IPS DF 4.7 (cell line): ENCODE results near the gene PIEZO2.

Experiments used
- DNase-seq: peaks from one replicate; pipeline ENCODE4 v3.0.0-alpha.2; 2013; ENCODE audit warnings: low spot score; ENCODE audit errors: extremely low read depth

The PIEZO2 gene

DNA sequence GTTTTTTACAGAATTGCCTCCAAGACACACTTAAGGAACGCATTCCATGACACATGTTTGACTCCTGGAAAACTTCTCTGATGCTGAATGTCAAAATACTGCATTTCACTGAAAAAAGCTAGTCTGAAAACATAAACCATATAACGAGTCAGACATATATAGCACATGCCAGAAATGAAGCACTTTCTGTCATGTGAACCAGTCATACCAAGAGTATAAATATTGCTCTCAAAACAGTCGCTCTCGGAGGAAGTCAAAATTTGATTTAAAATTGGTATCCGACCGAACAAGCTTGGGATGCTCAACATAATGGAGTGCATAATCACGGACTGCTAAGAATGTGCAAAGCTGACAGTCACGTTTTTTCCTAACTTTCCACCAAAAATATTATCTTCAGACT, 115.9 kb downstream of the PIEZO2 start:
- no peak for DNase-seq

DNA sequence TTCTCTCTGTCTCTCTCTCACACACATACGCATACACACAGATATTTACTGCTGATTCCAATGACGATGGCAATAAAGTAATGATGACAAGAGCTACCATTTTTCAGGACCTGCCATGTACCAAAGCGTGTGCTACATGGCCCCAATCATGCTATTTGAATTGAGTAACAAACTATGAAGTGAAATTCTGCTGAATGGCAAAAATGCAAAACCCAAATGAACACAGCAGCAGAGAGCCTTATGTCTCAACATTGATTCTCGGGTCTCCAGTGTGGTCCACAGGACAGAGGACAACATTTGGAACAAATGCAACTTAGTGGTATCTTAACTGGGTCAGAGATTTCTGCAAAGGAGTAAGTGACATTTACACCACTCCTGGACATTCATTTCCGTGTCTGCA, 117.4 kb downstream of the PIEZO2 start:
- no peak for DNase-seq

DNA sequence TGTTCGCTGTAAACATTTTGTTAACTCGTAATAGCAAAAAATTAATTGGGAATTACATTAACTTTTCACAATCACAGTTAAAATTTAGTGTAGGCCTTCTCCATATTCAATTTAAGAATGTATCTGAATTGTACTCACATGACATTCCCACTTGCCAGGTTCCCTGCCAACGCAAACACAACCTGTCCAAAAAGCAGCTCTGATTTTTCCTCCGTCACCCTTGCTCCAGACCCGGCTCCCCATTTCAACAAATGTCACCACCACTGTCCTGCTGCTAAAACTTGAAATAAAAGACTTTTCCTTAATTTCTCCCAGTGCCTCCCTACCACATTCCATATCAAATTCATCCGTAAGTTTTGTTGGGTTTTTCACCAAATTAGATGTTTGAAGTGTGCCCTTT, 120.3 kb downstream of the PIEZO2 start:
- DNase-seq, result no peak

DNA sequence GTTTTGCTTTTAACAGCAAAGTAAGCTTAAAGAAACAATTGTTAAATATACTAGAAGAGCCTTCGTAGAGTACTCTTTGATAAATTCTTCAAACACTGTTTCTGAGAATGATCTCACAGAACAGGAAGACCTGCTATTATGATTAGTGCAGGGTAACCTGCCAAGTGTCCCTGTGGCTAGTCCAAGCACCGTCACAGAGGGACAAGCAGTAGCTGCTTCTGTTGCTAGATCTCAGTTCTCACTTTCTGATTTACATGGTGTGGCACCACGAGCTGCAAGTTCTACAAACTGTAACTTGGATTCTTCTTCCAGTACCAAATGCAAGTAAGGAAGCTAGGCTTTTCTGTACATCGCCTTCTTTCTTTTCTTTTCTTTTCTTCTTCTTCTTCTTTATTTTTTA, 121.5 kb downstream of the PIEZO2 start:
- no peak for DNase-seq

DNA sequence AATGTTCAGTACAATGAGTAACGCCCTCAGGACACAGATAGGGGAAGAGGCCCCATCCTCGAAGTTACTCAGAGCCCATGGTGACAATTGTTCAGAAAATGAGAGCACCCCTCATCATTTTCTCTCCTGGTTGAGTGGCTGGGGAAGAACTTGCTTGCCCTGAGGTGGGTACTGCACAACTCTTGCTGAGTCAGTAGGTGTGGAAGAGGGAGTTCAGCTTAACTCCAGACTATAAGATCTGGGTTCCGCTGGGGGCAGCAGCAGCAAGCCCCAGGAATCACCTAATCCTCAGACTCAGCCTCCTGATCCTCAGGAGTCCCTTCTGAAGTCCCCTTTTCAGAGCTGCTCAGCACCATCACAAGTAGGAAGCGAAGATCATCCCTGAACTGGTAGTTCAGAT, 123.7 kb downstream of the PIEZO2 start:
- no peak for DNase-seq

DNA sequence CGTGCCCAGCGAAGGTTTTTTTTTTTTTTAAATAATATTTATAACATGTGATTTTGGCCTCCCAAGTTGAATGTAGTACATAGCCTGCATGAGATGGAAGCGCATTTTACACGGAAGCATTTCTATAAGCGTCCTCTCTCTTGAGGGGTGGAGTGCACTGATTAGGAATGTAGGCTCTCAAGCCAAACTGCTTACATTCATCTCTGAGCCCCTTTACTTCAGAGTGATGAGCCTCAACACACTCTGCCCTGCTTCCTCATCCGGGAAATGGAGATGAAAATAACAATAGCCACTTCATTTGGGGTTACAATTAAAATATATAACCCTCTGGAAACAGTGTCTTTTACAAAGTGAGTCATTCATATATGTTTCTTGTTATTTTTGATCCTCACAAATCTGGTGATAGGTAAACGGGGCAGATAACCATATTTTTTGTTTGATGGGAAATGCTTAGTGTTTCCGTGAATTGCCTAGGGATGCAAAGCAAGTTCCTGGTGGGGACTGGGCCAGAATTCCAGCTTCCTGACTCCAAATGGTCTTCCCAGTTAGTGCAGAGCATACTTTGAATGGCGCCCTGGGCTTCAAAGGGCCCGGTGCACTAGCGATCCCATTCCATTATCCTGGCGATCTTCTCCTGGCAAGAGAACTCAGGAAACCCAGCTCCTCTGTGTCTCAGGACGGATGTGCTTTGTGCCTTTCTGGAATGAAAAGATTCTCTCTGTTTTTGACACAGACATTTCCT, 124.3 kb downstream of the PIEZO2 start:
- no peak for DNase-seq

DNA sequence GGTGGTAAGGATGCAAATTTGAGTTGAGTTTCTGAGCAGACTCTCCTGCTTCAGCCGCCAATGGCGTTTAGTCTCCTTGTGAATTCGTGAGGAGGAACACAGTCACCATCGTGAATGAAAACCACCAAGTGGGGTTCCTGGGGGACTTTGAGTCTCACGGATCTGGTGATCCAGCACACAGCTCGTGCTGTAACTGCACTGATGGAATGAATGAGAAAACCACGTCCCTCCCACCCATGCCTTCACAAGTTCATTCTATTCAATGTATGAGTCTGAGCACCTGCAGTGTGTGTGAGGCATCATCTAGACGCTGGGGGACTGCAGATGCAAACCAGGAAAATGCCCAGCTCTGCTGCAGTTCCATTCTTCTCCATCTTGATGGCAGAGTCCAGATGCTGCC, 127.9 kb downstream of the PIEZO2 start:
- DNase-seq, result no peak

DNA sequence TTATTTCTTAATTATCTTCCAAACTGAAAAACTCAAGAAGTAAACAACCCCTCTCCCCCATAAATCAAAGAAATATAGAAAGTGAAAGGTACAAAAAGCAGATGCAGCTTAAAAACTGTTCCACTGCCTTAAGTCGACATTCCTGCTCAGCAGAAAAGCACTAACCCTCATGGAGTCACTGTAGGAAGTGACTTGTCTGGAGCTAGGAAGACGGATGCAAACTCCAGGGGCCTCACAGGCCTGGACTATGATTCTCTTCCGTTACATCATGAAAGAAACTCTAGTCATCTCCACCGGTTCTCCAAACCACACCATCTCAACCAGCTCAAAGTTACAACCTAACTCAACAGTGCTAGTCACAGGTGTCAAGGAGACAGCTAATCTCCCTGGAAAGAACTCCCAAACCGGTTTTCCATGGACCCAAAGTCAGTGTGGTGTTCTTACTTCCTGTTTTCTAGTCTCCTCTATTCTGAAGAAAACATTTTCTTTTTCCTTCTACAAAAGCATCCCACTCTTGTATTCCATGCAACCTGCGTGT, 128.4 kb downstream of the PIEZO2 start:
- DNase-seq, result no peak

DNA sequence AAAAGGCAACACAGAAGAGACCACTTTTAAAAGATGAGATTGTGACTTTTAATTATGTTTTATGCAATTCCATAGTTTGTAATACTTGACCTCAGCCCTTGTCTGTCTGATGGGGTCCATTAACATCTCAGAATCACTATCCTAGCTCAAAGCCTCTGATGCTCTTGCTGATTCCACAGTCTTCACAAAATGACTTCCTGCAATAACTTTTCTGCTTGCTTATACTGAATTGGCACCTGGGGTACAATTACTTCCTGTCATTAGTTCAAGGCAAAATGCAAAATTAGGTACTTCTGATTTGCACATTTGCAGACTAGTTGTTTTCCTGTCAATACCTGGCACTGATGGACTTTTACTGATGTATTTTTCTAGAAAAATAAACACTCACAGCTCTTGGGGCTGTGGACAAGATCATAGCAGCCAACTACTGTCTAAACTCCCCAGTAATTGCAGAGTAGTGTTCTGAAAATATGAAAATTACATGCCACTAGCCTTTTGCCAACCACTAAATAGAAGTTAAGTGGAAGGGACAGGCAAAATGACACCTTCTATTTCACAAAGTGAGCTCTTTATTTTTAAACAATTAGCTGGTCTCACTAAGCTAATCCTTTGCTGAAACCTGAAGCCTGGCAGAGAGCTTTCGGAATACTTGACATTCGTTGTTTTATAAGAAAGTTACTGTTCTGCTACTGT, 129.1 kb downstream of the PIEZO2 start:
- DNase-seq, result no peak

DNA sequence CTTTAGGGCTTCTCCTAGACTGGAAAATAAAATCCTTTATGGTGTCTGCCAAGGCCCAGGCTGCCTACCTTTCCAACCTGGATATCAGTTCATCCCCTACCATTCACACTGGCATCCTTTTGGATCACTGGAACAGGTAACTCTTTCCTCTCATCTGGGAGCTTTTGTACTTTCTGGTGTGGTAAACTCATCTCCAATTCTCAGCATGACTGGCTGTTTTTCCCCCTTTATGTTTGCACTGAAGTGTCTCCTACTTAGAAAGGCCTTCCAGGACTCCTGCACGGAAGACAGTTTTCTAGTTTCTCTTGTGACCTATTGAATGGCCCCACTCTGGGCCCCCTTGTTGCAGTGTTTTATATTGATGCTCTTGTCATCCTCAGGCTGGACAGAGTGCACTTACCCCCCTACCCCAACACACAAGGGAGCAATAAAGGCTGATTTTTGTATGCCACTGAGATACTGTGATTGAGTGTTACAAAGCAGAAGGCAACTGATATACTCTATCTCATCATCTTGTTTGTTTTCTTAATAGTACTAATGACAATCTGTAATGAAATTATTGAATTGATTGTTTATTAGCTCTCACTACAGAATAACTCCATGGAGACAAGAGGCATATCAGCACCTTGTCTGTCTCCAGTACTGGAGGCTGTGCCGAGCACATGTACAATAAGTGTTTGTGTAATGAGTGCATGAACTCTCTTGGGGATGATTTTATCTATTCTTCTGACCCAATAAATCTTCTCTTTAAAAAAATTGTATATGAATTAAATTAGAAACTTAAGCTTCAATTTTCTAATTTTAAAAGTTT, 129.9 kb downstream of the PIEZO2 start:
- DNase-seq, result no peak

DNA sequence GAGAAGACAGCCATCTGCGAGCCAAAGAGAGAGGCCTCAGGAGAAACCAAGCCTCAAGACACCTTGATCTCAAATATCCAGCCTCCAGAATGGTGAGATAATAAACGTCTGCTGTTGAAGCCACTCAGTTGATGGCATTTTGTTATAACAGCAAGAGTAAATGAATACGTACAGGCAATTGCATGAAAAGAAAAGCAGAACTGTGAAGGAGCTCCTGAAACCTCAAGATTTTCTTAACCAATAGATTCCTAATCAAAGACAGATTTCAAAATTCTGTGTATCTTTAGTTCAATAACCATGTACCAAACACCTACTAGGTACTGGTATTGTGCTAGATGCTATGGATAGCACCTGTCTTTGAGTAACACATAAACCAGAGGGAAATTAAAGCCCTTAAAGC, 139.5 kb downstream of the PIEZO2 start:
- DNase-seq, result no peak

DNA sequence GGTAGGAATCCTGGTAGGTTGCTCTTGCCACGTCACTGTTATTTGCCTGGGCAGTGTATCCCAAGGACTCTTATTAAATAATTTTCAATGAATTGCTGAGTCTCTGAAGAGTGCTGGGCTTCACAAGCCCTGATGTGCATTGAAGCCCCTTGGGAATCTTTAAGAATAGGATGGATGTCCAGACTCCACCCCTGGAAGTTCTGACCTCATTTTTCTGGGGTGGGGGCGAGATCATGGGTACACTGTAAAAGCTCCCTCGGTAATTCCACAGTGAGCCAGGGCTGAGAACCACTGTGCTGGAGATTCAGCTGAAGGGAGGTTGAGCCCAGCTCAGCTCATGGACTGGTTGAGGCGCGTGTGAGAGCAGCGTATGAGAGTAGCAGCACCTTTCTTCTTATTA, 140.2 kb downstream of the PIEZO2 start:
- no peak for DNase-seq

DNA sequence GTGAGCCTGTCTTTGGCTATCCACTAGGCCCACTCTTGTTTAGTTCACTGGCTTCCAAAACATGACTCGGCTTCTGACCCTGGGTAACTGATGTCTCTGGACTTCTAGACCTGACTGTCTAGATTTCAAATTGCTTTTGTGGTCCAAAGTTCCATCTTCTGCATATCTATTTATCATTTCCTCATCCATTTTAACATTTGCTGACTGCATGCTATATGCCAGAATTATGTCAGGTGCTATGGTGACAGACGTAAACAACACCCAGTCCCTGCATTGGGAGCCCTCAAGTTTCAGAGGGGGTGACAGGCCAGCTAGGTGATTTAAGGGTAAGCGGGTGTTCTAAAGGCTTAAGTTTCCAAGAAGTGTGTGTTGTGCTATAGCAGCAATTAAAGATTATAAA, 140.9 kb downstream of the PIEZO2 start:
- DNase-seq, result no peak

DNA sequence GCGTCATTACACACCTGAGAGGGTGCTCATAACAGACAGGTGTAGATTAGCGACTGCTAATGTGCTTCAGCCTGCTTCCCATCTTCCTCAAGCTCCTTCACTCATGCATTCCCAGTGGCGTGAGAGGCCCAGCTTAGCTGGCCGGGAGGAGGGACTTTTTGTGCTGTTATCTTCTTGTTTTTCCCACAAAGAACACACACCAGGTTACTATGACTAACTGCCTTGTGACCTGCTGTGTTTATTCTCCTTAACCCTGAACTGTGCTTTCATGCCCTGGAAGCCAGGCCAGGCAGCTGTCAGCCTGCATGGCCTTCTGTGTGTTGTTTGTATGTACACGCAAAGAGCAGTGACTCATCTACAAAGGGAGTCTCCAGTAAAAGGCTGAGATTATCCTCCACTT, 143.8 kb downstream of the PIEZO2 start:
- DNase-seq, result no peak

DNA sequence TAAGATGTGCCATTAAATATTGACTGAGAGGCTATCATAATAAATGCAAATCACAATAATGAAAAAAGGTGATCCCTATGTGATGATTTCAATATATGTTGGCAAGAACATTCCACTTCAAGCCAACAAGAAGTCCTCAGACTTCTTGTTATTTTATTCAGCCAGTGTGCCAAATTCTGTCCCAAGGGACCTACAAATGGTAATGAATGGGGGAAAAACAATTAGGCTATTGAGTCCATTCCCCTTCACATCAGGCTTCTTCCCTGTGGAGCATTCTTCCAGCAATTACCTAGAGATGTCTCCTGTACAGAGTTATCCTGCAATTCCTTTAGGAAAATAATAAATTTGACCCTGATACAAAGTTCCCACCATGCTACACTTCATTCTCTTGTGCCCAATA, 144.4 kb downstream of the PIEZO2 start:
- no peak for DNase-seq

DNA sequence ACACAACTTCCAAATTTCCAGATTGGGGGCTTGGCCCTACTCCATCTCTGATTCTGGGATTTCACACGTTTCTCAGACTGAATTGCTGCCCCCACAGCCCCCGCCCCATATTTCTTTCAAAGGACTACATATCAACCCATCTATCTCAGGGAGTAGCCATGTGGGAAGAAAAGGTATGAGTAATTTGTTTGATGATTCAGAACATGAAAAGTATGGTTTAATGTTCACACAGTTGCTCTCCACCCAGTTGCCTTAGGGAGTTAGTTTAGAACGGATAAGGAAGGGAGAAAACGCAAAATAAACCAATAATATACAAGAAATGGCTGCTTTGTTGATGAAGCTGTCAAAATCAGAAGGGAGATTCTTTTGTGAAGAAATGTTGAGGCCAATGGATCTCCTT, 145.1 kb downstream of the PIEZO2 start:
- no peak for DNase-seq

DNA sequence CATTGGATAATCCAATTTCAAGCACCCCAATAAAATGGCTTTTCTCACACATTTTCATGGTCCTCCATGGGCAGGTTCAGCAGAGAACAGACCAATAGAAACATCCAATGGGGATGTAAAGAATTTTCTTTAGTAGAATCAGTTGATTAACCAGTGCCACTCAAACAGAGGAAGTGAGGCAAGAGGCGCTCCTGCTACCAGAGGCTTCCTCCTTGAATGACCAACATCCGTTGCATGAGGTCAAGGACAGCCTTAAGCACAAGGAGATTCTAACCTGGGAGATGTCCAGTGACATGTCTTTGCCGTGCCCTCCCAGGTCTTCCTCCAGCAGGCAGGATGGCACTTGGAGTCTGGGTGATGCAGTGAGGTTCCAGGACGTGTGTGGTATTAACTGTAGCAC, 146.6 kb downstream of the PIEZO2 start:
- DNase-seq, result no peak

DNA sequence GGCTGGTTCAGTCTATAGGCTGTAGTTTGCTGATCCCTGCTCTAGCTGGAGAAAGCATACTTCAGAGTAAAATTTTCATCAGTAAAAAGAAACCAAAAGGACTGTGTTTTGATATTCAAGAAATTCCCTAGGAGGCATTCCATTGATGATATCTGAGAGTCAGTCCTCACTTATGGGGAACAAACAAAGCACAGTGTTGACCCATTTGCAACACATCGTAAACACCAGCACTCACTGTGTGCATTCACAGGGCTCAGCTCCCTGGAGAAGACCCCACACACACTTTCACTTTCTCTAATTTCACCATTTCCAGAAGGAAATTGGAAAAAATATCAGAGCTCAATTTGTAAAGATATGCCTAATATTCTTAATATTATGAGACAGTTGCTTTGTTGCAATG, 147.1 kb downstream of the PIEZO2 start:
- DNase-seq, result no peak

DNA sequence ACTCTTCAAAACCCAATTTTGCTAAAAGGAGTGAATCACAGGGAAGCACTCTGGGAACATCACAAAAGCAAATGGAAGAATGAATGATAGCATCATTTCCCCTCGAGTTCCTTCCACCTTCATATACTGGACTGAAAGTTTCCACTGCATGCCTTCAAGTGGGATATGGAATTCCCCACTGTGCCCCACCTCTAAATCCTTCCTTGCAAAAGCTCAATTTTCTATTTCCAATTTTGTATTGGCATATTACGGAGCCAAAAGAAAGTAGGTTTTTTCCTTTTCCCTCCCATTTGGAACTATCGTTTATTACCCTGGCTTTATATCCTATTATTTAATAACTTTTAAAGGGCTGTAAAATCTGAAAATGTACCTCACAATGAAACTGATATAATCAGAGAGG, 149.3 kb downstream of the PIEZO2 start:
- no peak for DNase-seq

DNA sequence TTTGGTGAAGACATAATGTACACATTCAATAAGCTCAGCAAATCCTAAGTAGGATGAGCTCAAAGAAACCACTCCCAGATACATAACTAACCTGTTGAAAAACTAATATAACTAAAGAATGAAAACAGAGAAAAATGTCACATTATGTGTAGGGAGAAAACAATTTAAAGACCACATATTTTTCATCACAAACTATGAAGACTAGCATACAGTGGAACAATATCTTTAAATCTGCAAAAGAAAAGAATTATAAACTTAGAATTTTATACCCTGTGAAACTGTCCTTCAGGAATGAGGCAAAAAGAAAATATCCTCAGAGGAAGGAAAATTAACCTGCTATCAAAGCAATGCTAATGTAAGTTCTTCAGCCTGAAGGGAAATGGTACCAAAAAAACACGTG, 151.5 kb downstream of the PIEZO2 start:
- no peak for DNase-seq

DNA sequence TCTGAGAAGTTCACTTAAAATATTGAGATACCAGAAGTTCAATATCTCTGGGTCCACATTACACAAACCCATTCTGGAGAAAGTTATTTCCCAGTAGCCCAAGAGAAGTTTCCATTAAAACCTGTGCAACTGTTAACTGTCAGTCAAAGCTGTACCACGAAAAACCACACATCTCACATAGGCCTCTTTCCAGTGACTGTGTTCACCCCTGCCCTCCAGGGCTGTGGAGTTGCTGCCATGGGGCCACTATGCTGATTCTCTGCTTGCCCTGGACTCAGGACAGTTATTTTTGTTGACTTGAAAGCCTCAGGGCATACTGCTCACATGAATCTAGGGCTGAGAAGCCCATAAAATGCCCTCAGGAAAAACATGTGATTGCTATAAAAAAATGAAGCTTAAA, 153.8 kb downstream of the PIEZO2 start:
- DNase-seq, result no peak

DNA sequence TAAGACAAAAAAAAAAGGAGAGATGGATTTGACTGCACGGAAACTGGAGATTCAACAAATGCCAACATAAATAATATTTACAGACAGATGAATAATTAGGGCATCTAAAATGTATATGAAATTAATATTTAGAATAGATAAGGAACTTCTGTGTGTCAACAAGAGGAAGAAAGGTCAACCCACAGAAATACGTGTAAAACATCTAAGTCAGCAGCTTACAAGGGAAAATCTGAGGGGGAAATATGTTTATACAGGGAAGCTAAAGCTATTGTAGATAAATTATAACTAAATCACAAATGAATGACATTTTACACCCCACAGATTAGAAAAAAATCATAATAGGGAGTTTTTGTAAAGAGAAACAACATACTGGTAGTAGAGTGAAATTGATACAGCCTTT, 159.9 kb downstream of the PIEZO2 start:
- no peak for DNase-seq
